Kidney (tissue), 14 donors: ENCODE results near the gene WDR70. TPM values are rescaled to one million over a fixed set of nuclear protein-coding genes. Genes with fewer than 3 reads are reported as not detected.

Source experiments
- DNase-seq, 5 donors: peaks; one replicate each; pipeline ENCODE4 v3.0.0-alpha.2; 2013 to 2020
- FAIRE-seq: peaks from 2 replicates; lab custom pipeline; 2012; peaks lifted over from hg19 to GRCh38; lab: Jason Lieb, UNC
- H3K27ac ChIP-seq, 2 donors: one replicate each; pipeline ENCODE4 v1.7.0; 2013; ENCODE audit warnings: low read depth in 2 of 2, low read length in 2 of 2, inconsistent platforms in 1 of 2
- H3K27me3 ChIP-seq: one replicate; pipeline ENCODE4 v1.7.1; 2013; ENCODE audit warnings: low read length, inconsistent platforms; ENCODE audit not compliant: control insufficient read depth, insufficient read depth
- H3K36me3 ChIP-seq, 3 donors: one replicate each; pipeline versions ENCODE4 v1.7.0 to v1.7.1; 2013; ENCODE audit warnings: low read length in 3 of 3, control low read depth in 1 of 3, inconsistent platforms in 1 of 3; ENCODE audit not compliant: insufficient read depth in 3 of 3, control insufficient read depth in 2 of 3
- H3K4me1 ChIP-seq, 3 donors: one replicate each; pipeline versions ENCODE4 v1.7.0 to v1.7.1; 2013; ENCODE audit warnings: low read length in 3 of 3, inconsistent platforms in 1 of 3, low read depth in 1 of 3; ENCODE audit not compliant: control insufficient read depth in 2 of 3, insufficient read depth in 2 of 3
- H3K4me3 ChIP-seq, 3 donors: one replicate each; pipeline versions ENCODE4 v1.7.0 to v1.8.1; 2013; ENCODE audit warnings: low read length in 3 of 3, control low read depth in 1 of 3, inconsistent platforms in 1 of 3
- H3K9ac ChIP-seq, 3 donors: one replicate each; pipeline versions ENCODE4 v1.7.0 to v1.7.1; 2013; ENCODE audit warnings: low read length in 3 of 3, control low read depth in 1 of 3, inconsistent platforms in 1 of 3
- H3K9me3 ChIP-seq, 3 donors: one replicate each; pipeline versions ENCODE4 v1.7.0 to v1.7.1; 2013; ENCODE audit warnings: low read length in 3 of 3, control low read depth in 1 of 3, inconsistent platforms in 1 of 3; ENCODE audit not compliant: control insufficient read depth in 2 of 3, insufficient read depth in 1 of 3
- intact Hi-C: fragments of 100-400 bp; cut with DNase I; formaldehyde crosslinking; loops from one replicate; pipeline ENCODE4 v1.11.1; 2022
- polyA plus RNA-seq: library from polyadenylated mRNA; stranded (reverse); fragments of 350-450 nt; fragmentation: Illumina TruSeq; extraction: RNeasy Lipid Tissue Mini Kit (QIAGEN cat#74804); gene quantifications from one replicate; pipeline ENCODE4 v1.2.3, GENCODE V29; 2014; ENCODE audit warnings: low read depth, low replicate concordance; ENCODE audit not compliant: insufficient read depth
- total RNA-seq: library from RNA; stranded (reverse); fragmentation: NEBNext Ultra II Directional; extraction: Animal tissue kit (Norgen Biotek cat#: 25700); gene quantifications from one replicate; pipeline ENCODE4 v1.2.1, GENCODE V29; 2021
- TF ChIP-seq, protein P1 (sequence below): IDR thresholded peaks from 3 replicates; pipeline ENCODE4 v1.5.1; 2012; ENCODE audit warnings: mild to moderate bottlenecking, moderate library complexity, borderline replicate concordance; ENCODE audit not compliant: insufficient read depth; ENCODE audit errors: extremely low read depth
- donor health status: control.
- donor health status: control.
- donor health status: control.
- donor health status: control.
- donor health status: control.
- donor health status: DM: yes; HTN: yes; CAD: no.
- donor health status: Normal renal cell carcinoma (clear cell type).

WDR70 gene
- total and polyA plus RNA-seq, 2 donors from 2014 or later, result 27.2 to 32.3 TPM

DNA sequence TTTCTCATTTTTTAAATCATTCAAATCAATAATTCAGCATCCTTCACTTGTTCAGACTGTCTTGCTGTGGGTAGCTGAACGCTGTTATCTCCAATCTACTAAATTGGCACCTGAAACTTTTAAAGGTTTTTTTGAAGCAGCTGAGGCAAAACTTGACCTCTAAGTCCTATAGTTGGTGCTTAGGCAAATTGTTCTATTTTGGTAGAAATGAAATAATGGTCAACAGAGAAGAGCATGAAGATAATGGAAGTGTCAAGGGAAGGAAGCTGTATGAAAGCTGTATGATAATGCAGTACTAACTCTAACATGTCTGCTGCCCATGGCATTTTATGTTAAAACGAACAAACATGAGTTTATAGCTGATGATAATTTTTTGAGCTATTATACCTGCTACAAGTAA lies 322.8 kb downstream of the WDR70 start:
- Histone ChIP-seq H3K4me1 (no peaks in the 10 kb centered on the region), H3K27me3 (no peaks in the 10 kb centered on the region), H3K4me3 (no peak overlapping the region), H3K9ac (no peak overlapping the region), H3K27ac (no peak overlapping the region), H3K36me3 (no peaks in the 10 kb centered on the region), H3K9me3 (no peaks in the 10 kb centered on the region)
- FAIRE-seq (no peak), DNase-seq (no peak)
- intact Hi-C loops, result no loop called here
- TF ChIP-seq, protein P1, sequence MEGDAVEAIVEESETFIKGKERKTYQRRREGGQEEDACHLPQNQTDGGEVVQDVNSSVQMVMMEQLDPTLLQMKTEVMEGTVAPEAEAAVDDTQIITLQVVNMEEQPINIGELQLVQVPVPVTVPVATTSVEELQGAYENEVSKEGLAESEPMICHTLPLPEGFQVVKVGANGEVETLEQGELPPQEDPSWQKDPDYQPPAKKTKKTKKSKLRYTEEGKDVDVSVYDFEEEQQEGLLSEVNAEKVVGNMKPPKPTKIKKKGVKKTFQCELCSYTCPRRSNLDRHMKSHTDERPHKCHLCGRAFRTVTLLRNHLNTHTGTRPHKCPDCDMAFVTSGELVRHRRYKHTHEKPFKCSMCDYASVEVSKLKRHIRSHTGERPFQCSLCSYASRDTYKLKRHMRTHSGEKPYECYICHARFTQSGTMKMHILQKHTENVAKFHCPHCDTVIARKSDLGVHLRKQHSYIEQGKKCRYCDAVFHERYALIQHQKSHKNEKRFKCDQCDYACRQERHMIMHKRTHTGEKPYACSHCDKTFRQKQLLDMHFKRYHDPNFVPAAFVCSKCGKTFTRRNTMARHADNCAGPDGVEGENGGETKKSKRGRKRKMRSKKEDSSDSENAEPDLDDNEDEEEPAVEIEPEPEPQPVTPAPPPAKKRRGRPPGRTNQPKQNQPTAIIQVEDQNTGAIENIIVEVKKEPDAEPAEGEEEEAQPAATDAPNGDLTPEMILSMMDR, result no peak

- intact Hi-C loops, result no loop called here
- TF ChIP-seq, protein P1, result no peak
- no peak overlapping the region for H3K9ac ChIP-seq
Observed at GRCh38 chr5:37703841-37704241, 324.7 kb downstream of the WDR70 start.

GRCh38 chr5:37704406-37704805 lies 325.3 kb downstream of the WDR70 start:
- DNase-seq (no peak), FAIRE-seq (no peak)
- H3K4me3 ChIP-seq, result no peak overlapping the region
- H3K9ac ChIP-seq, result no peak overlapping the region
- no peak overlapping the region for H3K27ac ChIP-seq
- no peaks in the 10 kb centered on the region for H3K27me3 ChIP-seq
- TF ChIP-seq, protein P1, result no peak
- no peaks in the 10 kb centered on the region for H3K4me1 ChIP-seq
- no peaks in the 10 kb centered on the region for H3K9me3 ChIP-seq
- intact Hi-C loops, result no loop called here
- H3K36me3 ChIP-seq, result no peaks in the 10 kb centered on the region

More at GRCh38 chr5:37703841-37704241, 324.7 kb downstream of the WDR70 start:
- no peak for FAIRE-seq
- no peaks in the 10 kb centered on the region for H3K4me1 ChIP-seq
- H3K9me3 ChIP-seq, result no peaks in the 10 kb centered on the region
- H3K27ac ChIP-seq, result no peak overlapping the region
- H3K36me3 ChIP-seq, result no peaks in the 10 kb centered on the region
- no peak overlapping the region for H3K4me3 ChIP-seq
- no peaks in the 10 kb centered on the region for H3K27me3 ChIP-seq
- DNase-seq, result no peak

DNA sequence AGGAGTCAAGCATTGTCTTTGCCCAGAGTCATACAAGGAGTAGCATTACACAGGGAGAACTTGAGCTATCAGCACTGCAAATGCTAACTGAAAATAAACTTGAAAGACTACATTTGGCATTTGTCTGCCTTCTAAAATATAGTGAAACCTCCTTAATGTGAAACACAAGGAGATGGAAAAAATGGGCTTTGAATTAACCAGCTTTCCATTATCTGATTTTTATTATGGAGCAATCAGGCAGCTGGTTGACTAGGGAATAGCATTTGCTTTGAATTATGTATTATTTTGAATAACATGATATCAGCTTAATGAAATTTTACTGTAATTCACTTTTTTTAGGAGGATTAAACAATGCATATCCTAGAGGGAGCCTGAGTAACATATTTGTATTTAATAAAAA lies 329.9 kb downstream of the WDR70 start:
- no peak for FAIRE-seq

More for the DNA sequence above, 329.9 kb downstream of the WDR70 start:
- Histone ChIP-seq H3K27me3 (no peaks in the 10 kb centered on the region), H3K36me3 (no peaks in the 10 kb centered on the region), H3K9me3 (no peaks in the 10 kb centered on the region), H3K4me3 (no peak overlapping the region), H3K27ac (no peak overlapping the region), H3K9ac (no peak overlapping the region), H3K4me1 (no peaks in the 10 kb centered on the region)
- TF ChIP-seq, protein P1, result no peak
- intact Hi-C loops, result no loop called here
- no peak for DNase-seq
